ENCODE results near the gene SNX33. TPM values are rescaled to one million over a fixed set of nuclear protein-coding genes. Genes with fewer than 3 reads are reported as not detected.

SNX33 gene
- total RNA-seq, 1 experiment from 2014 or later, result 19.8 TPM

- TF ChIP-seq USF2 (CRISPR knock-in tag; IDR thresholded peaks at IDR 0.05), result peak; percentile 38
- TF ChIP-seq HMGXB4 (CRISPR knock-in tag; IDR thresholded peaks at IDR 0.05), result peak; percentile 81; the same call in 1 of the 2 replicates
- no peak for TF ChIP-seq E2F4 (CRISPR knock-in tag; IDR thresholded peaks at IDR 0.05; ENCODE audit: borderline replicate concordance, low read depth)
- TF ChIP-seq MYBL2 (CRISPR knock-in tag; IDR thresholded peaks at IDR 0.05), result peak; percentile 97
- peak; percentile 86 for TF ChIP-seq SP1 (CRISPR knock-in tag; conservative IDR thresholded peaks at IDR 0.05)
- TF ChIP-seq AFF4 (CRISPR knock-in tag; IDR thresholded peaks at IDR 0.05; ENCODE audit: borderline replicate concordance), result peak; percentile 50; the same call in 1 of the 2 replicates
- TF ChIP-seq JUN (CRISPR knock-in tag; IDR thresholded peaks at IDR 0.05), result 0 out of 2 replicates have a peak, but pooled peaks have one; percentile 39
- TF ChIP-seq JAZF1 (CRISPR knock-in tag; IDR thresholded peaks at IDR 0.05), result no peak
- TF ChIP-seq FOXP4 (CRISPR knock-in tag; IDR thresholded peaks at IDR 0.05), result peak; percentile 43; the same call in 1 of the 2 replicates
- TF ChIP-seq CREB1 (CRISPR knock-in tag; IDR thresholded peaks at IDR 0.05), result 0 out of 2 replicates have a peak, but pooled peaks have one; percentile 25
- no peak for TF ChIP-seq MLX (CRISPR knock-in tag; IDR thresholded peaks at IDR 0.05)
Measured at GRCh38 chr15:75625542-75626347, 22.0 kb upstream of the SNX33 start, which contains the start of gene SNUPN (continued).

GRCh38 chr15:75631935-75632334, 15.8 kb upstream of the SNX33 start:
- TF ChIP-seq ELF4 (CRISPR knock-in tag; IDR thresholded peaks at IDR 0.05; ENCODE audit: low read depth) (no peak), ZNF425 (CRISPR knock-in tag; conservative IDR thresholded peaks at IDR 0.05) (no peak), FOXJ3 (CRISPR knock-in tag; IDR thresholded peaks at IDR 0.05; ENCODE audit: borderline replicate concordance) (no peak), CBFB (CRISPR knock-in tag; IDR thresholded peaks at IDR 0.05; ENCODE audit: low read depth) (no peak), USF2 (CRISPR knock-in tag; IDR thresholded peaks at IDR 0.05) (no peak), PREB (CRISPR knock-in tag; IDR thresholded peaks at IDR 0.05; ENCODE audit: borderline replicate concordance) (no peak)
- ChIA-PET CTCF (no interaction called here), POLR2A (no interaction called here)
- Mint-ChIP-seq H3K27me3 (ENCODE audit: low read depth) (no peaks in the 10 kb centered on the region), H3K36me3 (no peaks in the 10 kb centered on the region), H3K27ac (no peak overlapping the region), H3K4me3 (no peak overlapping the region), H3K4me1 (peaks cover 20% of the 10 kb centered on the region), H3K9me3 (no peaks in the 10 kb centered on the region)
- ATAC-seq, result no peak
- no peak for DNase-seq (ENCODE audit: low spot score)

All from WTC11 (cell line).